Natural killer cell (primary cell): ENCODE results near the gene TMEM63B. TPM values are rescaled to one million over a fixed set of nuclear protein-coding genes. Genes with fewer than 3 reads are reported as not detected.

Source experiments
- ATAC-seq, 3 donors: fragments of 150-1000 bp in 2 of 3; fragments of 200-7000 bp in 1 of 3; cut with Tn5 transposase; 1 replicate in 1 of 3; 2 replicates in 2 of 3; pipeline ENCODE4 v1.10.0; 2021; ENCODE audit warnings: mild to moderate bottlenecking in 2 of 3, moderate library complexity in 2 of 3
- DNase-seq, 2 donors: peaks; one replicate each; pipeline versions ENCODE4 v3.0.0 to v3.0.0-alpha.2; 2013 to 2021; ENCODE audit warnings: mixed read lengths in 1 of 2
- H3K27ac ChIP-seq: one replicate; pipeline ENCODE4 v1.5.1; 2013; ENCODE audit warnings: mild to moderate bottlenecking, low read length
- H3K27me3 ChIP-seq: one replicate; pipeline ENCODE4 v1.6.1; 2013; ENCODE audit warnings: low read length; ENCODE audit not compliant: control insufficient read depth, insufficient read depth
- H3K36me3 ChIP-seq: one replicate; pipeline ENCODE4 v1.6.1; 2013; ENCODE audit warnings: low read length; ENCODE audit not compliant: control insufficient read depth, insufficient read depth
- H3K4me1 ChIP-seq: one replicate; pipeline ENCODE4 v1.6.1; 2013; ENCODE audit warnings: low read length; ENCODE audit not compliant: control insufficient read depth, insufficient read depth
- H3K4me3 ChIP-seq: one replicate; pipeline ENCODE4 v1.5.1; 2013; ENCODE audit warnings: low read length
- H3K9me3 ChIP-seq: one replicate; pipeline ENCODE4 v1.6.1; 2013; ENCODE audit warnings: low read length; ENCODE audit not compliant: control insufficient read depth, insufficient read depth
- H3K27ac Mint-ChIP-seq, 2 donors: one replicate each; pipeline ENCODE4 v1.8.0; 2022; ENCODE audit warnings: mild to moderate bottlenecking in 2 of 2, mixed read lengths in 2 of 2, moderate library complexity in 1 of 2
- H3K27me3 Mint-ChIP-seq, 2 donors: one replicate each; pipeline ENCODE4 v1.8.0; 2022; ENCODE audit warnings: low read depth in 2 of 2, mixed read lengths in 2 of 2
- H3K36me3 Mint-ChIP-seq: one replicate; pipeline ENCODE4 v1.8.0; 2022; ENCODE audit warnings: mixed read lengths
- H3K4me1 Mint-ChIP-seq, 2 donors: one replicate each; pipeline ENCODE4 v1.8.0; 2022; ENCODE audit warnings: mixed read lengths in 2 of 2
- H3K4me3 Mint-ChIP-seq: one replicate; pipeline ENCODE4 v1.8.0; 2022; ENCODE audit warnings: mild to moderate bottlenecking, moderate library complexity, mixed read lengths
- H3K9me3 Mint-ChIP-seq, 2 donors: one replicate each; pipeline ENCODE4 v1.8.0; 2022; ENCODE audit warnings: mixed read lengths in 2 of 2
- WGBS: methylation state at CpG from one replicate; pipeline ENCODE4 v1.1.7; 2013; ENCODE audit warnings: missing lambda C conversion rate; ENCODE audit not compliant: insufficient coverage; 5-methylcytosine and 5-hydroxymethylcytosine counted together
- intact Hi-C: fragments of 100-400 bp; cut with micrococcal nuclease; formaldehyde crosslinking; loops from one replicate; pipeline ENCODE4 v1.14.2; 2022
- total RNA-seq, 4 donors: library from RNA; stranded (reverse); fragments of 120-200 nt in 1 of 4; gene quantifications; one replicate each; pipeline versions ENCODE4 v1.2.3 to v1.2.4, GENCODE V29; 2013 to 2022
- TF ChIP-seq, protein P1 (sequence below): fragments of 200-600 bp; IDR thresholded peaks from one replicate; pipeline ENCODE4 v1.8.0; 2022; ENCODE audit warnings: antibody characterized with exemption

TMEM63B gene
- total RNA-seq, 3 donors from 2014 or later (not counting 1 experiment from before 2014, with no cell fraction given), result 24.7 to 30.8 (median 28.1) TPM

DNA sequence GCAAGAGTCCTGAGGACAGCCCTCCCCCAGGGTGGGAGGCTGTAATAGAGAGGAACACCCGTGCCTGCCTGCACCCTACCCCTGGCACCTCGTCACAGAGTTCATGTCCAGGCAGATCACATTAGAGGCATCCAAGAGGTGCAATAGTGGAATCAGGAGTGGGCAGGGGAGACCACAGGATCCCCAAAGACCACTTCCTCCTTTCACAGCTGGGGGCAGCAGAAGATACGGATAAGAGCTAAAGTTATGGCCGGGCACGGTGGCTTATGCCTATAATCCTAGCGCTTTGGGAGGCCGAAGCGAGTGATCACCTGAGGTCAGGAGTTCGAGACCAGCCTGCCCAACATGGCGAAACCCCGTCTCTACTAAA, 29.8 kb downstream of the TMEM63B start:
- intact Hi-C loops, result no loop called here
- Mint-ChIP-seq H3K4me1 (no peaks in the 10 kb centered on the region), H3K27ac (no peak overlapping the region), H3K4me3 (no peak overlapping the region), H3K36me3 (no peaks in the 10 kb centered on the region), H3K27me3 (no peaks in the 10 kb centered on the region), H3K9me3 (no peaks in the 10 kb centered on the region)
- Histone ChIP-seq H3K27ac (no peak overlapping the region), H3K9me3 (no peaks in the 10 kb centered on the region), H3K27me3 (no peaks in the 10 kb centered on the region), H3K36me3 (no peaks in the 10 kb centered on the region), H3K4me1 (no peaks in the 10 kb centered on the region), H3K4me3 (no peak overlapping the region)
- TF ChIP-seq, protein P1, sequence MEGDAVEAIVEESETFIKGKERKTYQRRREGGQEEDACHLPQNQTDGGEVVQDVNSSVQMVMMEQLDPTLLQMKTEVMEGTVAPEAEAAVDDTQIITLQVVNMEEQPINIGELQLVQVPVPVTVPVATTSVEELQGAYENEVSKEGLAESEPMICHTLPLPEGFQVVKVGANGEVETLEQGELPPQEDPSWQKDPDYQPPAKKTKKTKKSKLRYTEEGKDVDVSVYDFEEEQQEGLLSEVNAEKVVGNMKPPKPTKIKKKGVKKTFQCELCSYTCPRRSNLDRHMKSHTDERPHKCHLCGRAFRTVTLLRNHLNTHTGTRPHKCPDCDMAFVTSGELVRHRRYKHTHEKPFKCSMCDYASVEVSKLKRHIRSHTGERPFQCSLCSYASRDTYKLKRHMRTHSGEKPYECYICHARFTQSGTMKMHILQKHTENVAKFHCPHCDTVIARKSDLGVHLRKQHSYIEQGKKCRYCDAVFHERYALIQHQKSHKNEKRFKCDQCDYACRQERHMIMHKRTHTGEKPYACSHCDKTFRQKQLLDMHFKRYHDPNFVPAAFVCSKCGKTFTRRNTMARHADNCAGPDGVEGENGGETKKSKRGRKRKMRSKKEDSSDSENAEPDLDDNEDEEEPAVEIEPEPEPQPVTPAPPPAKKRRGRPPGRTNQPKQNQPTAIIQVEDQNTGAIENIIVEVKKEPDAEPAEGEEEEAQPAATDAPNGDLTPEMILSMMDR, result no peak
- WGBS, result 84% methylated on average over 9 of the region's 11 CpGs
- DNase-seq, result no peak
- ATAC-seq, result no peak

DNA sequence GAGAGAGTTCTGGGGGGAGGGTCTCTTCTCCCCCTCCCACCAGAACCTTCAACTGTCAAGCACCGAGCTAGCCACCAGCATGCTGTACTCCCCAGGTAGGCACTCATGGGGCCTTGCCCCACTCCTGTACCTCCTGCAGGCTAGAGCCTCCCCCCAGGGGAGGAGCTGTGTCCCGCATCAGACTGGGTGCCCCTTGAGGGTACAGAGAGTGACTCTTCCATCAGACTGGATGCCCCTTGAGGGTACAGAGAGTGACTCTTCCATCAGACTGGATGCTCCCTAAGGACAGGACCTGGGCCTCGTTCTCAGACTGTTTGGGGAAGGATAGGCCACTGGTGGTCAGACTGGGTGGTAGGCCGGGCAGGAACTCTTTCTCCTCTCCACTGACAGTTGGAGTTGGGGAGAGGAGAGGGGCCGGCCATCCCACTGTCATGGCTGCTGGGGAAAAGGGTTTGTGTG, 31.4 kb downstream of the TMEM63B start, which contains the start of gene CAPN11:
TSS of gene CAPN11 (plus strand) at position 51 of the 459 bp plus-strand sequence. CDS start at position 80, 29 bp downstream.
- H3K9me3 ChIP-seq, result no peaks in the 10 kb centered on the region
- Mint-ChIP-seq H3K36me3 (no peaks in the 10 kb centered on the region), H3K9me3 (no peaks in the 10 kb centered on the region), H3K27ac (no peak within 1 kb of the TSS), H3K4me1 (no peaks in the 10 kb centered on the region), H3K27me3 (peaks cover 2 to 10% of the 10 kb centered on the region in 2 donors), H3K4me3 (no peak within 1 kb of the TSS)
- H3K36me3 ChIP-seq, result no peaks in the 10 kb centered on the region
- 70% methylated on average over 5 of the region's 5 CpGs for WGBS
- H3K27ac ChIP-seq, result no peak within 1 kb of the TSS
- no peaks in the 10 kb centered on the region for H3K4me1 ChIP-seq
- no peak for ATAC-seq
- H3K27me3 ChIP-seq, result no peaks in the 10 kb centered on the region
- intact Hi-C loops, result no loop called here
- no peak within 1 kb of the TSS for H3K4me3 ChIP-seq
- no peak for DNase-seq
- TF ChIP-seq, protein P1, result no peak

DNA sequence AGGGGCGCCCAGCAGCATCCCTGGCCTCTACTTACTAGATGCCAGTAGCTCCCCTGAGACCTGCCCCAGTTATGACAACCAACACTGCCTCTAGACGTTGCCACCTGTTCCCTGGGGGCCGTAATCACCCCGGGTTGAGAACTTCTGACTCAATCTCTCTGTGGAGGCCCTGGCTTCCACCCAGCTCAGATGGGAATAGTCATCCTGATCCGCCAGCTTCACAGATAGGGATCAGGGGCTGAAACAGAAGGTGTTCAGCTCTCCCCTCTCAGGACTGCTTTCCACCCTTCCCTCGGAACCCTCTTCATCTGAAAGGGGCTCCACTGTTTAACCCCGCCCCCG, 34.6 kb downstream of the TMEM63B start:
- ATAC-seq (no peak), DNase-seq (no peak)
- H3K4me1 ChIP-seq, result no peaks in the 10 kb centered on the region
- Mint-ChIP-seq H3K9me3 (no peaks in the 10 kb centered on the region), H3K27me3 (peaks cover 19 to 30% of the 10 kb centered on the region in 2 donors), H3K27ac (no peak overlapping the region), H3K4me3 (no peak overlapping the region), H3K36me3 (no peaks in the 10 kb centered on the region), H3K4me1 (no peaks in the 10 kb centered on the region)
- no peaks in the 10 kb centered on the region for H3K9me3 ChIP-seq
- H3K27me3 ChIP-seq, result no peaks in the 10 kb centered on the region
- H3K27ac ChIP-seq, result no peak overlapping the region
- 78% methylated on average over 8 of the region's 8 CpGs for WGBS
- intact Hi-C loops, result no loop called here
- TF ChIP-seq, protein P1, result no peak
- no peaks in the 10 kb centered on the region for H3K36me3 ChIP-seq
- no peak overlapping the region for H3K4me3 ChIP-seq

DNA sequence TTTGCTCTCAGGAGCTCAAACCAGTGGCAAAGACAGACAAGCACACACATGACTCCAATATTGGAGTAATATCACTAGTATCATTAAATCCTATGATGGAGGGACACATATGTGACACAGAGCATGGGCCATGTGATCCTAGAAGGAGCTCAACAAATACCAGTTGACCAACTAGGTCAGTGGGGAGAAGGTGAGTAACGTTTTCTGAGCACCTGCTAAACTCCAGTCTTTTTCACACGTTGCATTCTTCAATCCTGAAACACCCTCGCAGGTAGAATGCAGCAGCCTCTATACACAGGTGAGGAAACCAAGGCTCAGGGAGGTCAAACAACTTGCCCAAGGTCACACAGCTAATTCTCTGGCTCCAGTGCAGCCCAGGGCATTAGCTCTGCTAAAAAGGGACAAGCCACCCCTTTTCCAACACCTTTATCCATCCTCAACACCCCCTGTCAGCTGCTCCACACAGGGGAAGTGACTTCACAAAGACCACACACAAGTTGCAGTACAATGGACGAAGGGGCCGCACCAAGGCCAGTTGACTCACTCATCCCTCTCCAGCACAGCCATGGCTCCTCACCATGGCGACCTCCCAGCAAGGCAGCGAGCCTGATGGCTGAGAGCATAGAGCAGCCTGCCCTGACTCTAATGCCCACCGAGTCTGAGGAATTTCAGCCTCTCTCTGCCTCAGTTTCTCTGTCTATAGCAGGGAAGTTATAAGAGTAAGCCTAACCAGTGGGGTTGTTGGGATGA, 35.7 kb downstream of the TMEM63B start:
- Histone ChIP-seq H3K4me1 (no peaks in the 10 kb centered on the region), H3K36me3 (no peaks in the 10 kb centered on the region), H3K27me3 (no peaks in the 10 kb centered on the region), H3K9me3 (no peaks in the 10 kb centered on the region), H3K4me3 (no peak overlapping the region), H3K27ac (no peak overlapping the region)
- intact Hi-C loops, result no loop called here
- DNase-seq (no peak), ATAC-seq (no peak)
- Mint-ChIP-seq H3K36me3 (no peaks in the 10 kb centered on the region), H3K27ac (no peak overlapping the region), H3K27me3 (peaks cover 19 to 30% of the 10 kb centered on the region in 2 donors), H3K9me3 (no peaks in the 10 kb centered on the region), H3K4me3 (no peak overlapping the region), H3K4me1 (no peaks in the 10 kb centered on the region)
- 83% methylated on average over 8 of the region's 8 CpGs for WGBS
- TF ChIP-seq, protein P1, result no peak
